HCT116 (cell line): ENCODE results near the gene NDUFB8. TPM values are rescaled to one million over a fixed set of nuclear protein-coding genes. Genes with fewer than 3 reads are reported as not detected.

ENCODE experiments used
- ATAC-seq: fragments of 200-7000 bp; cut with Tn5 transposase; 2 replicates; pipeline ENCODE4 v1.9.1; 2020; ENCODE audit warnings: mild to moderate bottlenecking, moderate library complexity
- BruUV-seq: library from RNA; stranded (reverse); fragments of 400-500 nt; replicated peaks from 2 replicates; lab custom pipeline; 2021; lab: Mats Ljungman, UMichigan
- CTCF ChIA-PET: fragments of 300-600 bp; sonication (Branson Sonifier 250); formaldehyde crosslinking; loops from one replicate; lab custom pipeline; 2021; ENCODE audit warnings: antibody characterized with exemption; lab: Charles Lee
- POLR2A ChIA-PET: fragments of 300-600, 350-600 bp; sonication (Branson Sonifier 250); formaldehyde crosslinking; loops from one replicate; lab custom pipeline; 2021; ENCODE audit warnings: antibody characterized with exemption; lab: Charles Lee
- RAD21 ChIA-PET, 2 experiments: fragments of 300-600 bp; sonication (Branson Sonifier 250); formaldehyde crosslinking; loops; one replicate each; lab custom pipeline; 2023; ENCODE audit warnings: low total read pairs in 2 of 2; ENCODE audit not compliant: uncharacterized antibody in 2 of 2, unreplicated experiment in 2 of 2, low non-redundant PET in 1 of 2; lab: Charles Lee
- DNase-seq: peaks from one replicate; pipeline ENCODE4 v3.0.0-alpha.2; 2010; ENCODE audit warnings: low read depth, low spot score
- H2AFZ ChIP-seq: fragments of 200-600 bp; shearing (Covaris generic), sonication (generic); 2 replicates; pipeline ENCODE4 v1.6.1; 2017; ENCODE audit warnings: low read depth, mixed run types, mixed read lengths, antibody characterized with exemption, low read length; ENCODE audit not compliant: poor library complexity, severe bottlenecking
- H3K27ac ChIP-seq: 2 replicates; pipeline ENCODE4 v1.5.1; 2012; ENCODE audit warnings: low read depth, low read length
- H3K27me3 ChIP-seq: fragments of 200-600 bp; sonication (generic); 2 replicates; pipeline ENCODE4 v1.6.1; 2016; ENCODE audit warnings: mixed run types, low read length, mixed read lengths; ENCODE audit not compliant: insufficient read depth
- H3K36me3 ChIP-seq, 2 experiments: fragments of 200-500 bp in 1 of 2; fragments of 200-600 bp in 1 of 2; sonication (Bioruptor generic) in 1 of 2; sonication (generic) in 1 of 2; 2 replicates each; pipeline versions ENCODE4 v1.5.1 to v1.6.1; 2014 to 2016; ENCODE audit warnings: low read length in 2 of 2, inconsistent platforms in 1 of 2, mixed read lengths in 1 of 2, mixed run types in 1 of 2; ENCODE audit not compliant: insufficient read depth in 2 of 2, control insufficient read depth in 1 of 2
- H3K4me1 ChIP-seq, 2 experiments: fragments of 200-600 bp in 1 of 2; sonication (generic) in 1 of 2; 2 replicates each; pipeline versions ENCODE4 v1.5.1 to v1.6.1; 2012 to 2017; ENCODE audit warnings: low read length in 2 of 2, inconsistent platforms in 1 of 2, mild to moderate bottlenecking in 1 of 2, mixed read lengths in 1 of 2, mixed run types in 1 of 2, moderate library complexity in 1 of 2; ENCODE audit not compliant: insufficient read depth in 2 of 2, control insufficient read depth in 1 of 2
- H3K4me2 ChIP-seq: fragments of 200-600 bp; sonication (generic); 2 replicates; pipeline ENCODE4 v1.6.1; 2017; ENCODE audit warnings: mixed run types, low read length, mixed read lengths
- H3K4me3 ChIP-seq, 2 experiments: fragments of 200-600 bp in 1 of 2; sonication (generic) in 1 of 2; replicated peaks in 1 of 2; 2 replicates each; pipeline ENCODE4 v1.5.1; 2011 to 2016; ENCODE audit warnings: low read length in 2 of 2, control low read depth in 1 of 2, low read depth in 1 of 2, mild to moderate bottlenecking in 1 of 2, mixed read lengths in 1 of 2, mixed run types in 1 of 2
- H3K79me2 ChIP-seq: fragments of 200-600 bp; sonication (generic); 2 replicates; pipeline ENCODE4 v1.6.1; 2017; ENCODE audit warnings: mild to moderate bottlenecking, mixed run types, low read length, moderate library complexity, mixed read lengths; ENCODE audit not compliant: insufficient read depth
- H3K9ac ChIP-seq: fragments of 200-600 bp; sonication (generic); 2 replicates; pipeline ENCODE4 v1.6.1; 2016; ENCODE audit warnings: low read length, mixed read lengths
- H3K9me2 ChIP-seq: fragments of 200-600 bp; sonication (generic), shearing (Covaris generic); 2 replicates; pipeline ENCODE4 v1.6.1; 2017; ENCODE audit warnings: mixed run types, mild to moderate bottlenecking, moderate library complexity; ENCODE audit not compliant: insufficient read depth
- H3K9me3 ChIP-seq, 2 experiments: fragments of 200-500 bp in 1 of 2; fragments of 200-600 bp in 1 of 2; sonication (Bioruptor generic) in 1 of 2; sonication (generic) in 1 of 2; 2 replicates each; pipeline ENCODE4 v1.6.1; 2014 to 2017; ENCODE audit warnings: low read length in 2 of 2, mixed read lengths in 2 of 2, inconsistent platforms in 1 of 2, low read depth in 1 of 2, mild to moderate bottlenecking in 1 of 2, mixed run types in 1 of 2, moderate library complexity in 1 of 2; ENCODE audit not compliant: control insufficient read depth in 1 of 2, insufficient read depth in 1 of 2
- H4K20me1 ChIP-seq: fragments of 200-600 bp; sonication (generic), shearing (Covaris generic); 2 replicates; pipeline ENCODE4 v1.6.1; 2017; ENCODE audit warnings: mixed run types, mild to moderate bottlenecking, moderate library complexity; ENCODE audit not compliant: insufficient read depth
- ATF3 ChIP-seq: IDR thresholded peaks from 2 replicates; pipeline ENCODE4 v1.6.1; 2012
- CBX3 ChIP-seq: IDR thresholded peaks from 2 replicates; pipeline ENCODE4 v1.6.1; 2012; ENCODE audit warnings: low read depth
- CEBPB ChIP-seq: IDR thresholded peaks from 2 replicates; pipeline ENCODE4 v1.6.1; 2012; ENCODE audit warnings: low read depth
- CTCF ChIP-seq, 3 experiments: fragments of 200-600 bp in 1 of 3; sonication (generic) in 1 of 3; IDR thresholded peaks in 2 of 3; conservative IDR thresholded peaks in 1 of 3; 2 replicates each; pipeline ENCODE4 v1.5.1; 2012 to 2017; ENCODE audit warnings: low read depth in 2 of 3, low read length in 2 of 3, antibody characterized with exemption in 1 of 3, borderline replicate concordance in 1 of 3, control low read depth in 1 of 3, mild to moderate bottlenecking in 1 of 3, mixed read lengths in 1 of 3, mixed run types in 1 of 3, moderate library complexity in 1 of 3; ENCODE audit not compliant: insufficient read depth in 1 of 3
- EGR1 ChIP-seq: IDR thresholded peaks from 2 replicates; pipeline ENCODE4 v1.6.1; 2012; ENCODE audit warnings: low read depth
- EZH2 ChIP-seq: fragments of 200-600 bp; sonication (generic); IDR thresholded peaks from 2 replicates; pipeline ENCODE4 v1.6.1; 2017; ENCODE audit warnings: antibody characterized with exemption, mixed run types
- FOSL1 ChIP-seq: IDR thresholded peaks from 2 replicates; pipeline ENCODE4 v1.6.1; 2012; ENCODE audit warnings: low read depth
- MAX ChIP-seq: IDR thresholded peaks from 2 replicates; pipeline ENCODE4 v1.6.1; 2012
- RAD21 ChIP-seq: IDR thresholded peaks from 2 replicates; pipeline ENCODE4 v1.6.1; 2012; ENCODE audit warnings: low read depth, mild to moderate bottlenecking
- SIN3A ChIP-seq: IDR thresholded peaks from 2 replicates; pipeline ENCODE4 v1.6.1; 2012; ENCODE audit warnings: low read depth
- SP1 ChIP-seq: IDR thresholded peaks from 2 replicates; pipeline ENCODE4 v1.6.1; 2012; ENCODE audit warnings: low read depth
- TCF7L2 ChIP-seq: IDR thresholded peaks from 2 replicates; pipeline ENCODE4 v1.7.0; 2011; ENCODE audit warnings: borderline replicate concordance, inconsistent platforms; ENCODE audit not compliant: insufficient read depth, insufficient read length; ENCODE audit errors: extremely low read depth
- intact Hi-C: fragments of 100-400 bp; cut with micrococcal nuclease; formaldehyde crosslinking; loops from 2 replicates; pipeline ENCODE4 v1.10.0; 2022
- total RNA-seq: library from RNA; stranded (reverse); gene quantifications from one replicate; pipeline ENCODE4 v1.2.1, GENCODE V29; 2021; ENCODE audit not compliant: unreplicated experiment
- TF ChIP-seq, protein P1 (sequence below): IDR thresholded peaks from 2 replicates; pipeline ENCODE4 v1.6.1; 2011; ENCODE audit warnings: mild to moderate bottlenecking, low read length, moderate library complexity; ENCODE audit not compliant: insufficient replicate concordance; ENCODE audit errors: extremely low read depth
- TF ChIP-seq, protein P2 (sequence below): IDR thresholded peaks from 2 replicates; pipeline ENCODE4 v1.6.1; 2012; ENCODE audit warnings: low read depth

The NDUFB8 gene
- total RNA-seq, 1 experiment from 2014 or later: 243 TPM

- no peaks in the 10 kb centered on the region for H3K9me3 ChIP-seq
- no TSS peak for BruUV-seq
- intact Hi-C loops: no loop called here
- no peak overlapping the region for H3K9ac ChIP-seq
- RAD21 ChIA-PET: no interaction called here
- TF ChIP-seq CEBPB: no peak
- no peak for TF ChIP-seq ATF3
- no peak for TF ChIP-seq CTCF (IDR thresholded peaks at IDR 0.05 in 2 of 3, conservative IDR thresholded peaks at IDR 0.05 in 1 of 3; ENCODE audit: borderline replicate concordance in 1 of 3, insufficient read depth in 1 of 3, low read depth in 2 of 3, low read length in 2 of 3)
- no peak for TF ChIP-seq CBX3
- no peak for TF ChIP-seq SP1
- TF ChIP-seq MAX: no peak
- TF ChIP-seq SIN3A: no peak
- no peak for TF ChIP-seq TCF7L2
- TF ChIP-seq, protein P1, sequence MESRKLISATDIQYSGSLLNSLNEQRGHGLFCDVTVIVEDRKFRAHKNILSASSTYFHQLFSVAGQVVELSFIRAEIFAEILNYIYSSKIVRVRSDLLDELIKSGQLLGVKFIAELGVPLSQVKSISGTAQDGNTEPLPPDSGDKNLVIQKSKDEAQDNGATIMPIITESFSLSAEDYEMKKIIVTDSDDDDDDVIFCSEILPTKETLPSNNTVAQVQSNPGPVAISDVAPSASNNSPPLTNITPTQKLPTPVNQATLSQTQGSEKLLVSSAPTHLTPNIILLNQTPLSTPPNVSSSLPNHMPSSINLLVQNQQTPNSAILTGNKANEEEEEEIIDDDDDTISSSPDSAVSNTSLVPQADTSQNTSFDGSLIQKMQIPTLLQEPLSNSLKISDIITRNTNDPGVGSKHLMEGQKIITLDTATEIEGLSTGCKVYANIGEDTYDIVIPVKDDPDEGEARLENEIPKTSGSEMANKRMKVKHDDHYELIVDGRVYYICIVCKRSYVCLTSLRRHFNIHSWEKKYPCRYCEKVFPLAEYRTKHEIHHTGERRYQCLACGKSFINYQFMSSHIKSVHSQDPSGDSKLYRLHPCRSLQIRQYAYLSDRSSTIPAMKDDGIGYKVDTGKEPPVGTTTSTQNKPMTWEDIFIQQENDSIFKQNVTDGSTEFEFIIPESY: no peak
- no peak for TF ChIP-seq FOSL1
- TF ChIP-seq EGR1: no peak
- TF ChIP-seq, protein P2, sequence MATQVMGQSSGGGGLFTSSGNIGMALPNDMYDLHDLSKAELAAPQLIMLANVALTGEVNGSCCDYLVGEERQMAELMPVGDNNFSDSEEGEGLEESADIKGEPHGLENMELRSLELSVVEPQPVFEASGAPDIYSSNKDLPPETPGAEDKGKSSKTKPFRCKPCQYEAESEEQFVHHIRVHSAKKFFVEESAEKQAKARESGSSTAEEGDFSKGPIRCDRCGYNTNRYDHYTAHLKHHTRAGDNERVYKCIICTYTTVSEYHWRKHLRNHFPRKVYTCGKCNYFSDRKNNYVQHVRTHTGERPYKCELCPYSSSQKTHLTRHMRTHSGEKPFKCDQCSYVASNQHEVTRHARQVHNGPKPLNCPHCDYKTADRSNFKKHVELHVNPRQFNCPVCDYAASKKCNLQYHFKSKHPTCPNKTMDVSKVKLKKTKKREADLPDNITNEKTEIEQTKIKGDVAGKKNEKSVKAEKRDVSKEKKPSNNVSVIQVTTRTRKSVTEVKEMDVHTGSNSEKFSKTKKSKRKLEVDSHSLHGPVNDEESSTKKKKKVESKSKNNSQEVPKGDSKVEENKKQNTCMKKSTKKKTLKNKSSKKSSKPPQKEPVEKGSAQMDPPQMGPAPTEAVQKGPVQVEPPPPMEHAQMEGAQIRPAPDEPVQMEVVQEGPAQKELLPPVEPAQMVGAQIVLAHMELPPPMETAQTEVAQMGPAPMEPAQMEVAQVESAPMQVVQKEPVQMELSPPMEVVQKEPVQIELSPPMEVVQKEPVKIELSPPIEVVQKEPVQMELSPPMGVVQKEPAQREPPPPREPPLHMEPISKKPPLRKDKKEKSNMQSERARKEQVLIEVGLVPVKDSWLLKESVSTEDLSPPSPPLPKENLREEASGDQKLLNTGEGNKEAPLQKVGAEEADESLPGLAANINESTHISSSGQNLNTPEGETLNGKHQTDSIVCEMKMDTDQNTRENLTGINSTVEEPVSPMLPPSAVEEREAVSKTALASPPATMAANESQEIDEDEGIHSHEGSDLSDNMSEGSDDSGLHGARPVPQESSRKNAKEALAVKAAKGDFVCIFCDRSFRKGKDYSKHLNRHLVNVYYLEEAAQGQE: no peak
- no peak for TF ChIP-seq RAD21
- no peak for TF ChIP-seq EZH2
- no peak overlapping the region for H3K27ac ChIP-seq
- no peak overlapping the region for H3K4me2 ChIP-seq
- peaks cover 14 to 37% of the 10 kb centered on the region in 2 experiments; a peak in 3 of 4 replicates for H3K36me3 ChIP-seq
- H3K4me1 ChIP-seq: no peaks in the 10 kb centered on the region
- no peak overlapping the region for H2AFZ ChIP-seq
- no peaks in the 10 kb centered on the region for H4K20me1 ChIP-seq
- no peaks in the 10 kb centered on the region for H3K79me2 ChIP-seq
- POLR2A ChIA-PET: no interaction called here
- ATAC-seq: no peak
- no peak overlapping the region for H3K4me3 ChIP-seq
- no peaks in the 10 kb centered on the region for H3K27me3 ChIP-seq
- CTCF ChIA-PET: interaction anchor here (1.2 kb wide), 1 partner anchor 22 kb away, joined by 5 read pairs; no protein-coding TSS in a partner anchor
- H3K9me2 ChIP-seq: no peaks in the 10 kb centered on the region
- no peak for DNase-seq
Observed at GRCh38 chr10:100496567-100496966, 33.1 kb downstream of the NDUFB8 start.
